ENCODE measurements around the gene CEACAM3.
"Not testable (repeated sequence)": the region's sequence is repeated elsewhere in the genome, so short reads cannot be mapped to it uniquely, and the experiment has no call there.

The CEACAM3 gene

GRCh38 chr19:41796362-41796761 lies at the start of gene CEACAM3:
TSS of gene CEACAM3 (plus strand) at chr19:41796587. CDS start at chr19:41796678, 91 bp downstream.
- no peak for DNase-seq (ENCODE audit: low read depth)

GRCh38 chr19:41746593-41747227 lies 49.7 kb upstream of the CEACAM3 start:
- DNase-seq (ENCODE audit: low read depth) = no peak

GRCh38 chr19:41748012-41748411 lies 48.4 kb upstream of the CEACAM3 start:
- no peak for DNase-seq (ENCODE audit: low read depth)

- not testable (repeated sequence) for DNase-seq (ENCODE audit: low read depth)
Measured at GRCh38 chr19:41750248-41751134, 45.9 kb upstream of the CEACAM3 start.

- peak; percentile 12 for DNase-seq (ENCODE audit: low read depth)
Measured at GRCh38 chr19:41753159-41753558, 43.2 kb upstream of the CEACAM3 start.

- peak; percentile 15 for DNase-seq (ENCODE audit: low read depth)
Measured at GRCh38 chr19:41753936-41754529, 42.4 kb upstream of the CEACAM3 start.

GRCh38 chr19:41755328-41755913 lies 41.0 kb upstream of the CEACAM3 start, which contains the start of gene CEACAM6:
TSS of gene CEACAM6 (plus strand) at chr19:41755530. CDS start at chr19:41755639, 109 bp downstream.
- DNase-seq (ENCODE audit: low read depth) = no peak

GRCh38 chr19:41758846-41759245 lies 37.5 kb upstream of the CEACAM3 start:
- DNase-seq (ENCODE audit: low read depth) = no peak

- DNase-seq (ENCODE audit: low read depth) = no peak
Measured at GRCh38 chr19:41767115-41767514, 29.3 kb upstream of the CEACAM3 start.

- not testable (repeated sequence) for DNase-seq (ENCODE audit: low read depth)
Measured at GRCh38 chr19:41768105-41768504, 28.3 kb upstream of the CEACAM3 start.

GRCh38 chr19:41769608-41770007 lies 26.8 kb upstream of the CEACAM3 start:
- DNase-seq (ENCODE audit: low read depth) = no peak

- no peak for DNase-seq (ENCODE audit: low read depth)
Measured at GRCh38 chr19:41771410-41771809, 25.0 kb upstream of the CEACAM3 start.

GRCh38 chr19:41774515-41774980 lies 21.8 kb upstream of the CEACAM3 start:
- DNase-seq (ENCODE audit: low read depth) = no peak

GRCh38 chr19:41776700-41777099 lies 19.7 kb upstream of the CEACAM3 start:
- no peak for DNase-seq (ENCODE audit: low read depth)

GRCh38 chr19:41783612-41784011 lies 12.8 kb upstream of the CEACAM3 start:
- DNase-seq (ENCODE audit: low read depth) = no peak

GRCh38 chr19:41784312-41784711 lies 12.1 kb upstream of the CEACAM3 start:
- no peak for DNase-seq (ENCODE audit: low read depth)

- DNase-seq (ENCODE audit: low read depth) = no peak
Measured at GRCh38 chr19:41784743-41785142, 11.6 kb upstream of the CEACAM3 start.

GRCh38 chr19:41785653-41786052 lies 10.7 kb upstream of the CEACAM3 start:
- DNase-seq (ENCODE audit: low read depth) = peak; percentile 35

- DNase-seq (ENCODE audit: low read depth) = no peak
Measured at GRCh38 chr19:41787055-41787454, 9.3 kb upstream of the CEACAM3 start.

GRCh38 chr19:41788518-41788917 lies 7.9 kb upstream of the CEACAM3 start:
- not testable (repeated sequence) for DNase-seq (ENCODE audit: low read depth)

GRCh38 chr19:41789053-41789452 lies 7.3 kb upstream of the CEACAM3 start:
- DNase-seq (ENCODE audit: low read depth) = not testable (repeated sequence)

All from CMK (cell line).